ENCODE measurements around the gene KRTAP1-5.
"Not testable (repeated sequence)": the region's sequence is repeated elsewhere in the genome, so short reads cannot be mapped to it uniquely, and the experiment has no call there.

KRTAP1-5 gene

GRCh38 chr17:41026715-41027471, at the start of gene KRTAP1-5:
TSS of gene KRTAP1-5 (minus strand) at chr17:41027208. CDS start at chr17:41027155, 53 bp downstream.
- DNase-seq (ENCODE audit: low read depth), result no peak

GRCh38 chr17:41076788-41077187, 49.8 kb upstream of the KRTAP1-5 start:
- no peak for DNase-seq (ENCODE audit: low read depth)

- DNase-seq (ENCODE audit: low read depth), result no peak
Observed at GRCh38 chr17:41073676-41074075, 46.7 kb upstream of the KRTAP1-5 start.

- no peak for DNase-seq (ENCODE audit: low read depth)
Observed at GRCh38 chr17:41071606-41072360, 44.8 kb upstream of the KRTAP1-5 start.

- DNase-seq (ENCODE audit: low read depth), result no peak
Observed at GRCh38 chr17:41069031-41069430, 42.0 kb upstream of the KRTAP1-5 start.

- DNase-seq (ENCODE audit: low read depth), result no peak
Observed at GRCh38 chr17:41067281-41067680, 40.3 kb upstream of the KRTAP1-5 start.

- DNase-seq (ENCODE audit: low read depth), result no peak
Observed at GRCh38 chr17:41065829-41066624, 39.0 kb upstream of the KRTAP1-5 start, which contains the start of gene KRTAP2-4. TSS of gene KRTAP2-4 (minus strand) at chr17:41065879. CDS start at chr17:41065845, 34 bp downstream.

- DNase-seq (ENCODE audit: low read depth), result not testable (repeated sequence)
Observed at GRCh38 chr17:41065016-41065689, 38.1 kb upstream of the KRTAP1-5 start.

GRCh38 chr17:41064301-41064700, 37.3 kb upstream of the KRTAP1-5 start:
- DNase-seq (ENCODE audit: low read depth), result no peak

GRCh38 chr17:41063449-41063848, 36.4 kb upstream of the KRTAP1-5 start:
- no peak for DNase-seq (ENCODE audit: low read depth)

- no peak for DNase-seq (ENCODE audit: low read depth)
Observed at GRCh38 chr17:41061964-41062363, 35.0 kb upstream of the KRTAP1-5 start.

- no peak for DNase-seq (ENCODE audit: low read depth)
Observed at GRCh38 chr17:41060052-41060604, 33.1 kb upstream of the KRTAP1-5 start, which contains the start of gene KRTAP2-3. TSS of gene KRTAP2-3 (minus strand) at chr17:41060114. CDS start at chr17:41060050, 64 bp downstream.

GRCh38 chr17:41059276-41060051, 32.5 kb upstream of the KRTAP1-5 start:
- DNase-seq (ENCODE audit: low read depth), result not testable (repeated sequence)

- no peak for DNase-seq (ENCODE audit: low read depth)
Observed at GRCh38 chr17:41058741-41059140, 31.7 kb upstream of the KRTAP1-5 start.

GRCh38 chr17:41057547-41057946, 30.5 kb upstream of the KRTAP1-5 start:
- no peak for DNase-seq (ENCODE audit: low read depth)

GRCh38 chr17:41055130-41055529, 28.1 kb upstream of the KRTAP1-5 start, which contains the start of gene KRTAP2-2:
TSS of gene KRTAP2-2 (minus strand) at chr17:41055230. CDS start at chr17:41055211, 19 bp downstream.
- DNase-seq (ENCODE audit: low read depth), result not testable (repeated sequence)

- DNase-seq (ENCODE audit: low read depth), result not testable (repeated sequence)
Observed at GRCh38 chr17:41054556-41054955, 27.5 kb upstream of the KRTAP1-5 start.

- no peak for DNase-seq (ENCODE audit: low read depth)
Observed at GRCh38 chr17:41054025-41054424, 27.0 kb upstream of the KRTAP1-5 start.

GRCh38 chr17:41052566-41052965, 25.6 kb upstream of the KRTAP1-5 start:
- DNase-seq (ENCODE audit: low read depth), result no peak

GRCh38 chr17:41049110-41049509, 22.1 kb upstream of the KRTAP1-5 start:
- DNase-seq (ENCODE audit: low read depth), result no peak

Data from activated T-cell treated with anti-CD3 and anti-CD28 coated beads for 48 hours (primary cell).